DND-41 (cell line): ENCODE data around the gene SNTB2.
A peak's percentile ranks its signal among the peaks of the same experiment; 100 is the strongest.

Source experiments
- CTCF ChIP-seq: IDR thresholded peaks from 2 replicates; pipeline ENCODE4 v1.5.1; 2012; ENCODE audit warnings: borderline replicate concordance, low read length, moderate library complexity, mild to moderate bottlenecking; ENCODE audit not compliant: poor library complexity, severe bottlenecking; ENCODE audit errors: extremely low read depth
- EZH2 ChIP-seq: IDR thresholded peaks from 3 replicates; pipeline ENCODE4 v1.6.1; 2012; ENCODE audit warnings: borderline replicate concordance, low read depth, mild to moderate bottlenecking, moderate library complexity, low read length, inconsistent platforms; ENCODE audit not compliant: severe bottlenecking

DNA sequence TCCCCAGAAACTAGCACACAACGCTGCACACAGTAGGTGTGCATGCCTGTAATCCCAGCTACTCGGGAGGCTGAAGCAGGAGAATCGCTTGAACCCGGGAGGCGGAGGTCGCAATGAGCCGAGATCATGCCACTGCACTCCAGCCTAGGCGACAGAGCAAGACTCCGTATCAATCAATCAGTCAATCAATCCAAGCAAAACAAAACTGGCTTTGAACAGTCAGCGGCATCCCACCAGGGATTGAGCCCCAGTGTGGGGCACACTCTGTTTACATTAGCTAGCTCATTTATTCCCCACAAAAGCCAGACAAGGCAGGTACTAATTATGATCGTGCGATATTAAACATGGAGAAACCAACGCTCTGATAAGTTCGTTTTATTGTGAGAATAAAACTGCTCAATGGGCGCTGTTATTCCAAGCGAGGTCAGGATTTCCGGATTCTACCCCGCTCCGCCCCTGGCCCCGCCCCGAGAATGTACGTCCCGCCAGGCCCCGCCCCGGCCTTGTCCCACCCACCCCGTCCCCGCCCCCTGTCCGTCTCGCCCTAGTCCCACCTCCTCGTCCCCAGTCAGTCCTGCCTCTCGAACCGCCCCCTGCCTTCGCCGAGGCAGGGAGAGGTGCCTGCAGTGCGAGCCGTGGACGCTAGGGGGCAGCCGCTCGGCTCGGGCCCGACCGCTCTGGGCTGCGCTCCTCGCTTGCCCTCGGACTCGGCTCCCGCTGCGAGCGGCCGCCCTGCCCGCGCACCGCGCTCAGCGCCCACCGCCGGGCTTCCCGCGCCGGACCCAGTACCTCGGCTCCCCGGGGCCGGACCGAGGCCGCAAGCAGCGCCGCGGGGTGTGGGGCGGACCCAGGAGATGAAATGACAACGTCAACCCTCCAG lies 123.9 kb downstream of the SNTB2 start, which contains the start of gene VPS4A:
- TF ChIP-seq CTCF = peak; percentile 93
- no peak for TF ChIP-seq EZH2
